Lower lobe of right lung (tissue), 2 donors: ENCODE measurements around the gene RPUSD2. TPM values are rescaled to one million over a fixed set of nuclear protein-coding genes. Genes with fewer than 3 reads are reported as not detected.

Source experiments
- ATAC-seq, 2 donors: fragments of 200-7000 bp; cut with Tn5 transposase; one replicate each; pipeline ENCODE4 v1.9.1; 2020 to 2022; ENCODE audit warnings: mild to moderate bottlenecking in 2 of 2, moderate library complexity in 2 of 2
- DNase-seq: peaks from one replicate; pipeline ENCODE4 v3.0.0-alpha.2; 2020
- H3K27ac ChIP-seq: fragments of 200-600 bp; one replicate; pipeline ENCODE4 v1.8.0; 2022
- H3K27me3 ChIP-seq: fragments of 200-600 bp; one replicate; pipeline ENCODE4 v1.8.0; 2022; ENCODE audit warnings: low read depth
- H3K36me3 ChIP-seq: fragments of 200-600 bp; one replicate; pipeline ENCODE4 v1.8.0; 2022; ENCODE audit warnings: mild to moderate bottlenecking
- H3K4me1 ChIP-seq: fragments of 200-600 bp; one replicate; pipeline ENCODE4 v1.8.0; 2022
- H3K4me3 ChIP-seq: fragments of 200-600 bp; one replicate; pipeline ENCODE4 v1.8.0; 2022; ENCODE audit warnings: mild to moderate bottlenecking
- H3K9me3 ChIP-seq: fragments of 200-600 bp; one replicate; pipeline ENCODE4 v1.8.0; 2022
- intact Hi-C: fragments of 100-400 bp; cut with DNase I; formaldehyde crosslinking; loops from one replicate; pipeline ENCODE4 v1.11.0; 2022
- total RNA-seq: library from RNA; stranded (reverse); fragmentation: NEBNext Ultra II Directional; extraction: Animal tissue kit (Norgen Biotek cat#: 25700); gene quantifications from one replicate; pipeline ENCODE4 v1.2.1, GENCODE V29; 2021
- TF ChIP-seq, protein P1 (sequence below): fragments of 200-600 bp; IDR thresholded peaks from one replicate; pipeline ENCODE4 v1.8.0; 2022; ENCODE audit warnings: antibody characterized with exemption, mild to moderate bottlenecking
- donor health status: DM: no; HTN: yes; CAD: no; lungs with severe emphysema.

The RPUSD2 gene
- total RNA-seq, 1 donor from 2014 or later = 5.3 TPM

DNA sequence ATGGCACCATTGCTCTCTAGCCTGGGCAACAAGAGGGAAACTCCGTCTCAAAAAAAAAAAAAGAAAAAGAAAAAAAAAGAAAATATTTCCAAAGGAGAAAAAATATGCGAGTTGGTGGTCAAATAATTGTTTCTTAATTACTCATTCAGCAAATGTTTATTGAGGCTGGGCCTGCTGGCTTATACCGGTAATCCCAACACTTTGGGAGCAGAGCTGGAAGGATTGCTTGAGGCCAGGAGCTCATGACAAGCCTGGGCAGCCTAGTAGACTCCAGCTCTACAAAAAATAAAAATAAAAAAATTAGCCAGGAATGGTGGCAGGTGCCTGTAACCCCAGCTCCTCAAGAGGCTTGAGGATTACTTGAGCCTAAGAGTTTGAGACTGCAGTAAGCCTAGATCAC is 29.0 kb downstream of the RPUSD2 start:
- no peak for ATAC-seq
- intact Hi-C loops = no loop called here

DNA sequence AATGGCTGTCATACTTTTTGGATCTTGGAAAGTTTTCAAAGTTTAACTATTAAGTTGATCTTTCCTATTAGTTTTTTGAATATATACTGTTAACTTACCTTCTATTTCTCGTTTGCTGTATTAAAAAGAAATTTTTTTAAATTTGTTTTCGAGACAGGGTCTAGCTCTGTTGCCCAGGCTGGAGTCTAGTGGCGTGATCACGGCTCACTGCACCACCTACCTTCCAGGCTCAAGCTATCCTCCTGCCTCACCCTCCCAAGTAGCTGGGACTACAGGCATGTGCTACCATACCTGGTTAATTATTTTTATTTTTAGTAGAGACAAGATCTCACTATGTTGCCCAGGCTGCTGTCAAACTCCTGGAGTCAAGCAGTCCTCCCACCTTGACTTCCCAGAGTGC is 29.6 kb downstream of the RPUSD2 start:
- no peaks in the 10 kb centered on the region for H3K9me3 ChIP-seq
- intact Hi-C loops = no loop called here
- no peak overlapping the region for H3K27ac ChIP-seq
- TF ChIP-seq, protein P1, sequence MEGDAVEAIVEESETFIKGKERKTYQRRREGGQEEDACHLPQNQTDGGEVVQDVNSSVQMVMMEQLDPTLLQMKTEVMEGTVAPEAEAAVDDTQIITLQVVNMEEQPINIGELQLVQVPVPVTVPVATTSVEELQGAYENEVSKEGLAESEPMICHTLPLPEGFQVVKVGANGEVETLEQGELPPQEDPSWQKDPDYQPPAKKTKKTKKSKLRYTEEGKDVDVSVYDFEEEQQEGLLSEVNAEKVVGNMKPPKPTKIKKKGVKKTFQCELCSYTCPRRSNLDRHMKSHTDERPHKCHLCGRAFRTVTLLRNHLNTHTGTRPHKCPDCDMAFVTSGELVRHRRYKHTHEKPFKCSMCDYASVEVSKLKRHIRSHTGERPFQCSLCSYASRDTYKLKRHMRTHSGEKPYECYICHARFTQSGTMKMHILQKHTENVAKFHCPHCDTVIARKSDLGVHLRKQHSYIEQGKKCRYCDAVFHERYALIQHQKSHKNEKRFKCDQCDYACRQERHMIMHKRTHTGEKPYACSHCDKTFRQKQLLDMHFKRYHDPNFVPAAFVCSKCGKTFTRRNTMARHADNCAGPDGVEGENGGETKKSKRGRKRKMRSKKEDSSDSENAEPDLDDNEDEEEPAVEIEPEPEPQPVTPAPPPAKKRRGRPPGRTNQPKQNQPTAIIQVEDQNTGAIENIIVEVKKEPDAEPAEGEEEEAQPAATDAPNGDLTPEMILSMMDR = no peak
- H3K4me3 ChIP-seq = no peak overlapping the region
- no peaks in the 10 kb centered on the region for H3K36me3 ChIP-seq
- no peaks in the 10 kb centered on the region for H3K27me3 ChIP-seq
- peaks cover 8% of the 10 kb centered on the region for H3K4me1 ChIP-seq
- ATAC-seq (no peak), DNase-seq (no peak)

More for the DNA sequence above, 29.0 kb downstream of the RPUSD2 start:
- Histone ChIP-seq H3K36me3 (no peaks in the 10 kb centered on the region), H3K4me1 (peaks cover 8% of the 10 kb centered on the region), H3K27ac (no peak overlapping the region), H3K27me3 (no peaks in the 10 kb centered on the region), H3K4me3 (no peak overlapping the region), H3K9me3 (no peaks in the 10 kb centered on the region)
- DNase-seq = no peak
- TF ChIP-seq, protein P1 = no peak

DNA sequence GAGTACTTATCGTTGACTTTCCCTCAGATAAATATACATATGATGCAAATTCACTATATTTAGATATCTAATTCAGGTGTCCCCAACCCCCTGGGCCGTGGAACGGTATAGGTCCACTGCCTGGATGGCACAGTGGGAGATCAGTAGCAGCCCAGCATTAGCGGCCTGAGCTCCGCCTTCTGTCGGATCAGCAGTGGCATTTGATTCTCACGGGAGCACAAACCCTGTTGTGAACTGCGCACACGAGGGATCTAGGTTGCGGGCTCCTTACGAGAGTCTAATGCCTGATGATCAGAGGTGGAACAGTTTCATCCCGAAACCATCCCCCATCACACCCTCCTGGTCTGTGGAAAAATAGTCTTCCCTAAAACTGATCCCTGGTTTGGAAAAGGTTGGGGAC is 31.9 kb downstream of the RPUSD2 start:
- Histone ChIP-seq H3K4me1 (no peaks in the 10 kb centered on the region), H3K27ac (no peak overlapping the region), H3K4me3 (no peak overlapping the region), H3K9me3 (no peaks in the 10 kb centered on the region), H3K36me3 (no peaks in the 10 kb centered on the region), H3K27me3 (no peaks in the 10 kb centered on the region)
- DNase-seq (no peak), ATAC-seq (no peak)
- TF ChIP-seq, protein P1 = no peak
- intact Hi-C loops = no loop called here

DNA sequence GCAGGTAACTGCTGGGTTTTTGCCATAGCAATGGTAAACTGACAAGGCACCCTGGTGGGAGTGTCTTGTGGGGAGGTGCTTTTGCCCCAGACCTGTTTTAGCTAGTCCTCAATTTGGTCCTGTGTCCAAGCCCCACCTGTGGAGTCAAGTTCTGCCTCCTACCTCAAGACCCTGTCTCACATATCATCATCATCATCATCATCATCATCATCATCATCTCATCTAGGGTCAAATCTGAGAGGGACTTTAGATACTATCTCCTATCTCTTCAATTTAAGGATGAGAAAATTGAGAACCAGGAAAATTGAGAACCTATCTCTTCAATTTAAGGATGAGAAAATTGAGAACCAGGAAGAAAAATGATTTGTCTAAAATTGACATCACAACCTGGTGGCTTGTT is 34.8 kb downstream of the RPUSD2 start:
- Histone ChIP-seq H3K36me3 (no peaks in the 10 kb centered on the region), H3K27ac (no peak overlapping the region), H3K9me3 (no peaks in the 10 kb centered on the region), H3K4me1 (no peaks in the 10 kb centered on the region), H3K4me3 (no peak overlapping the region), H3K27me3 (no peaks in the 10 kb centered on the region)
- intact Hi-C loops = no loop called here
- TF ChIP-seq, protein P1 = no peak
- ATAC-seq (no peak), DNase-seq (no peak)

DNA sequence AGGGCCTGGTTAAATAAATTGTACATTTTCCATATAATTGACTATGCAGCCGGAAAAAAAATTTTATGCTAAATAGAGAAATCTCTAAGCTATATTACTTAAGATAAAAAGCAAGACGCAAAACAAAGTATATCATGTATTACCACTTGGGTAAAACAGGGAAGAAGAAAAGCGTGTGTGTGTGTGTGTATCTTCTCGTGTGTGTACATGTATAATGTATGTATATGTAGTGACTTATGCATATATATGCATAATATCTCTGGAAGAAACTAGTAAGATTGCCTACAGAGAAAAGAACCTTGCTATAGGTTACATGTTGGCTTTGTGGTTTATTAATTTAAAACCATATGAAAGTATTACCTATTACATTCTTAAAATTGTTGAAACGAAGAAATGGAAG is 44.0 kb downstream of the RPUSD2 start:
- Histone ChIP-seq H3K27ac (no peak overlapping the region), H3K36me3 (no peaks in the 10 kb centered on the region), H3K9me3 (no peaks in the 10 kb centered on the region), H3K27me3 (no peaks in the 10 kb centered on the region), H3K4me1 (peaks cover 5% of the 10 kb centered on the region), H3K4me3 (no peak overlapping the region)
- ATAC-seq = no peak
- TF ChIP-seq, protein P1 = no peak
- no peak for DNase-seq
- intact Hi-C loops = no loop called here

DNA sequence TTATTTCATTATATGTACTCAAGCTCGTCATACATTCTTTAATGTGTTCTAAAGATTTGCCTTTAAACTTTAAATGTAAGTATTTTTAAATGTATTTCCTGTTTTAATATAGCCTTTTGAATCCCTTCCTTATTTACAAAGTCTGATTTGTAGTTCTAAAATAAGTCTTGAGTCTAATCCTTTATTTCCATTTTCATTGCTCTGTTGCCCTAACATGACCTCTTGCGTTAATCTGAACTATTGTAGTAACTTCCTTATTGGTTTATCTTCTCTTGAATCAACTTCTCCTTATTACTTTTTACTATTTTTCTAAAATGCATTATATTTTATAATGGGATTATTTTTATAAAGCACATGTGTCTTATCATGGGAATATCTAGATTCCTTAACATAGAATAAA is 48.9 kb downstream of the RPUSD2 start:
- no peak for ATAC-seq
- intact Hi-C loops = no loop called here
- H3K27me3 ChIP-seq = no peaks in the 10 kb centered on the region

More for the DNA sequence above, 48.9 kb downstream of the RPUSD2 start:
- TF ChIP-seq, protein P1 = no peak
- no peak overlapping the region for H3K4me3 ChIP-seq
- no peak for DNase-seq
- peaks cover 5% of the 10 kb centered on the region for H3K4me1 ChIP-seq
- H3K27ac ChIP-seq = no peak overlapping the region
- H3K36me3 ChIP-seq = no peaks in the 10 kb centered on the region
- no peaks in the 10 kb centered on the region for H3K9me3 ChIP-seq
